ENCODE measurements around the gene CHRNG. TPM values are rescaled to one million over a fixed set of nuclear protein-coding genes. Genes with fewer than 3 reads are reported as not detected.

CHRNG gene, protein sequence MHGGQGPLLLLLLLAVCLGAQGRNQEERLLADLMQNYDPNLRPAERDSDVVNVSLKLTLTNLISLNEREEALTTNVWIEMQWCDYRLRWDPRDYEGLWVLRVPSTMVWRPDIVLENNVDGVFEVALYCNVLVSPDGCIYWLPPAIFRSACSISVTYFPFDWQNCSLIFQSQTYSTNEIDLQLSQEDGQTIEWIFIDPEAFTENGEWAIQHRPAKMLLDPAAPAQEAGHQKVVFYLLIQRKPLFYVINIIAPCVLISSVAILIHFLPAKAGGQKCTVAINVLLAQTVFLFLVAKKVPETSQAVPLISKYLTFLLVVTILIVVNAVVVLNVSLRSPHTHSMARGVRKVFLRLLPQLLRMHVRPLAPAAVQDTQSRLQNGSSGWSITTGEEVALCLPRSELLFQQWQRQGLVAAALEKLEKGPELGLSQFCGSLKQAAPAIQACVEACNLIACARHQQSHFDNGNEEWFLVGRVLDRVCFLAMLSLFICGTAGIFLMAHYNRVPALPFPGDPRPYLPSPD
- polyA plus RNA-seq (ENCODE audit: insufficient read length): 1.5 TPM
- long read RNA-seq, donor 1, partial matches to known transcripts: 0 of 1 reads
- long read RNA-seq, donor 1, other reads (novel, unspliced or antisense): 0 of 1 reads
- long read RNA-seq, donor 2, partial matches to known transcripts: 24 of 25 reads
- long read RNA-seq, donor 2, other reads (novel, unspliced or antisense): 0 of 25 reads
- long read RNA-seq, donor 3: 0 reads
- long read RNA-seq, donor 4: 0 reads
- long read RNA-seq, donor 5: 0 reads
- long read RNA-seq, donor 6: 0 reads
- long read RNA-seq, donor 7: 0 reads
- long read RNA-seq, donor 8, partial matches to known transcripts: 0 of 1 reads
- long read RNA-seq, donor 8, other reads (novel, unspliced or antisense): 0 of 1 reads

DNA sequence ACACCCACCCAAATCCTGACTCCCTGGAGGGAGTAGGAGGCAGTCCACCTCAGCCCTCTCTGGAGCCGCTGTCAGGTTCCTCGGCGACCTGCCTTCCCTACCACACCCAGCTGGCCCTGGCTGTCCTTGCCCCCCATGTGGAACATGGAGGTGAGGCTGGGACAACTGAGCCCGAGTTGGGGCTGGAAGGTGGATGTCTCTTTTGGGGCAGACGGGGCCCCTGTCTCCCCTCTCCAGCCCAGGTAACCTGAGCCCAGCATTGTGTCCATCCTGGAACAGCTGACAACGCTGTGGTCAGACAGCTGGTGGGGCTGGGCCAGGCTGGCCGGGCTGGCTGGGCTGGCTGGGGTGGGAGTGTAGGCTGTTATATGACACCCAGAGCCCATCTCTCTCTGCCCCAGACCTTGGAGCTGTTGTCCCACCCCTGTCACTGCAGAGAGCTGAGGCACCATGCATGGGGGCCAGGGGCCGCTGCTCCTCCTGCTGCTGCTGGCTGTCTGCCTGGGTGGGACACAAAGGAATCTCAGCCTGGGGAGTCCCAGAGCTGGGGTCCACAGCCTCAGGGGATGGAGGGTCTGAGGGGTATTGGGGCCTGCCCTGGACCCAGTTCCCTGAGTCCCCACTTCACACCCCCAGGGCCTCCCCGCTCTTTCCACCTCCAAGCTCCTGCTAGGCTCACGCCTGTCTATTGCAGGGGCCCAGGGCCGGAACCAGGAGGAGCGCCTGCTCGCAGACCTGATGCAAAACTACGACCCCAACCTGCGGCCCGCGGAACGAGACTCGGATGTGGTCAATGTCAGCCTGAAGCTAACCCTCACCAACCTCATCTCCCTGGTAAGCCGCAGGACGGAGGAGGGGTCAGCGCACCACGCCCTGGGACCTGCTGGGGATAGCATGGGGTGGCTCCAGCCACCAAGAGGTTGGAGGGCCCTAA, at the start of gene CHRNG:
Gene CHRNG, plus strand, starts transcription at position 395 of the 934 bp plus-strand sequence. Its CDS starts 56 bp downstream, at position 451.
- DNase-seq: no peak

DNA sequence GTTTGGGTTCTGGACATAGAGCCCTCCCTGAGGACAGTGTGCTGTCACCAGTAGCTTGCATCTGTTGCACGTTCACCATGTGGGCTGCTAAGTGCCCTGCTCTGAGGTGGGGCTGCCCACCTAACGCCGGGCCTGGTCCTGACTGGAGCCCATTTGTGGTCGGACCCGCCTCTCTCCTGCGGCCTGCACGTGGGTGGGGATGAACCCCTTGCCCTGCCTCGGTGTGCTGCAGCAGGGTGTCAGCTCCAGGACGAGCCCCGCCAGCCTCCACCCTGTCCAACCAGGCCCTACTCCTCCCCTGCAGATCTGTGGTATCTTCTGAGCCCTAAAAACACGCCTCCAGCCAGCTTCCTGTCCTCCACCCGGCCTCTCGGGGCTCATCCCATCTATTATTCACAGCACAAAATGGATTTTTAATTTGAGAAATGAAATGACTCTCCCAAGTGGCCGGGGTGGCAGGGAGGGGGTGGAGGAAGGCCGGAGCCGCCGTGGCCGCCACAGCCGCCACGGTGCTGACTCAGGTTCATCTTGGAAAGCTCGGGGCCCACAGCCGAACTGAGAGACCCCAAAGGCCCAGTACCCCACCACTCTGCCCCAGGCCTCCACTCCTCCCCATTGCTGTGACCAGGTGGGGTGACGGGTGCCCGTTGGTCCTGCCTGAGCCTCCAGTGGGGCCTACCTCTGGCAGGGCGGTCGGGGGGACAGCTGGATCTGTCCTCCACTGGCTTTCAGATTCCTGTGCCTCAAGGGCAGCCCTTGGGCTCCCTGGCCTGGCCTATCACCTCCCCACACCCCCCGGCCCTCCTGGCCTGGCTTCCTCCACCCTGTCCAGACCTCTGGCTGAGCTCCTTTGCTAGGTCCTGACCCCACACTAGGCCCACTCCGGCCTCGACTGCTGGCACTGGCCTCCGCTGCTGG, 49.0 kb upstream of the CHRNG start:
- DNase-seq: no peak

DNA sequence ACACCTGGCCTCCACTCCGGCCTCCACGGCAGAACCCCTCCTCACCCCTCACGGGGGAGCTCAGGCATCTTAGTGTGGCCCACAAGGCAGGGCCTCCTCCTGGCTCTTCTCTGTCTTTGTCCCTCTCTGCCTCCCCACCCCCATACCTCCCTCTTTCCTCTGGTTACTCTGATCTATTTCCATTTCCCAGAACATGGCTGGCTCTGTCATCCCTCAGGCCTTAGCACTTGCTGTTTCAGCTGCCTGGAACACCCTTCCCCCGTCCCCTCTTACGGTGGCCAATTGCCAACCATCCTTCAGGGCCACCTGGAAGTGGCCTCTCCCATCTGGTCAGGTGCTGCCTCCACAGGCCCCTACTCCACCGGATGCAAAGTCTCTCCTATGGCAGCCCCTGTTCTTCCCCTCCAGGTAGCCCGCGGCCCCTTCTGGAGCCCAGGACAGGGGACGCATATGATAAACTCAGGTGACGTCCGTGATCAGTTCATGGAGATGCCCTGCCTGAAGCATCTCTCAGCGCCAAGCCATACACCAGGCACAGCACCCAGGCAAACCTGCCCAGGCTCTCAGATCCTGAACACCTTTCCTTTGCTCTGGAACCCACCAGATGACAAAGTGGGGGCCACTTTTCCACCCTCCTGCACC, 48.2 kb upstream of the CHRNG start:
- no peak for DNase-seq

DNA sequence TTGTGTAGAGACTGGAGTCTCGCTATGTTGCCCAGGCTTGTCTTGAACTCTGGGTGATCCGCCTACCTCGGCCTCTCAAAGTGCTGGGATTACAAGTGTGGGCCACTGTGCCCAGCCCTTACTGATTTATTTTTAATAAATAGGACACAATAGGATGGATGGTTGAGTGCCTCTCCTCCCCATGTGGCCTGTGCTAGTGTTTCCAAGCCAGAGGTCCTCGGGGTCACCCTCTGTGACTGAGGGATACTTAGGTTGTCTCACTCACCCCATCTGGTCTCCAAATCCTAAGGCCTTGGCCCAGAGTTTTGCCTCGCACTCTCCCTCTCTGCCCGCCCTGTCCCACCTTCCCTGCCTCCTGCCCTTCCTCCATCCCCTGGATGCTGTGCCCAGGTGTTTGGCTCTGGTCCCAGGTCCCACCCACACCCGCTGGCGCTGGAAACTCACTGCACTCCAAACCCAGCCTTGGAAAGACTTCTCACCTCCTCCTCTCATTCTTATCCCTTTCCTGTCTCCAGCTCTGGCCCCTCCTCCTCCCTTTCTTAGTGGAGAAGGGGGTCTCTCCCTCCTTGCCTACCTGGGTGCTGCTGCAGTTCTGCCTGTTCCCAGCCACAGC, 47.1 kb upstream of the CHRNG start:
- no peak for DNase-seq

DNA sequence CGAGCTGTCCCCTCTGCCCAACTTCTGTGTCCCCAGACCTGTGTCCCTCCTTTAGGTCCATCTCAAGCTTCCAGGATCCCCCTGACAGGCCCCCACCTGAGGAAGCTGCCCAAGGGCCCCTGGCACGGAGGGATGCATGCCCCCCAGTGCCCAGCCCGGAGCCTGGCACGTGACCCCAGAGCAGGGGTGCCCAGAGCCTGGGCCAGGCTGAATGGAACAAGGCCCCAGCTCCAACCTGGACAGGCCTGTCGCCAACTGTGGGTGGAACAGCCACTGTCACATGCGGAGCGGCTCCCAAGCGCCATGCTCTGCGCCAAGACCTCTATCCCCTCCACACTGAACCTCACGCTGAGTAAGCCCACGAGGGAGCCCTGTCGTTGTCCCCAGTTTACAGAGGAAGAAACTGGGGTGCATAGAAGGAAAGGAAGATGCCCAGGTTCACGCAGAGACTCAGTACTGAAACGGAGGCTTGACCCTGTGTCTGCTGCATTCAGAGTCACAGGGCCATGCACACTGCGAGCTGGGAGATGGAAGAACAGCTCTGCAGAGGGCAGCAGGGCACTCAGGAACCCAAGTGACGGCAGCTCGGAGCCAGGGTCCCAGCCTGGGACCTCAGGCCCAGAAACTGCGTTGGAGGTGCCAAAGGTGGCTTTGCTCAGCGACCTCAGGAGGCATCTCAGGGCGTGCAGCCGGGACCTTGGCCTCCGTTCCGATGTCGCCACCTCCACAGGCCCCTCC, 46.4 kb upstream of the CHRNG start:
- no peak for DNase-seq

DNA sequence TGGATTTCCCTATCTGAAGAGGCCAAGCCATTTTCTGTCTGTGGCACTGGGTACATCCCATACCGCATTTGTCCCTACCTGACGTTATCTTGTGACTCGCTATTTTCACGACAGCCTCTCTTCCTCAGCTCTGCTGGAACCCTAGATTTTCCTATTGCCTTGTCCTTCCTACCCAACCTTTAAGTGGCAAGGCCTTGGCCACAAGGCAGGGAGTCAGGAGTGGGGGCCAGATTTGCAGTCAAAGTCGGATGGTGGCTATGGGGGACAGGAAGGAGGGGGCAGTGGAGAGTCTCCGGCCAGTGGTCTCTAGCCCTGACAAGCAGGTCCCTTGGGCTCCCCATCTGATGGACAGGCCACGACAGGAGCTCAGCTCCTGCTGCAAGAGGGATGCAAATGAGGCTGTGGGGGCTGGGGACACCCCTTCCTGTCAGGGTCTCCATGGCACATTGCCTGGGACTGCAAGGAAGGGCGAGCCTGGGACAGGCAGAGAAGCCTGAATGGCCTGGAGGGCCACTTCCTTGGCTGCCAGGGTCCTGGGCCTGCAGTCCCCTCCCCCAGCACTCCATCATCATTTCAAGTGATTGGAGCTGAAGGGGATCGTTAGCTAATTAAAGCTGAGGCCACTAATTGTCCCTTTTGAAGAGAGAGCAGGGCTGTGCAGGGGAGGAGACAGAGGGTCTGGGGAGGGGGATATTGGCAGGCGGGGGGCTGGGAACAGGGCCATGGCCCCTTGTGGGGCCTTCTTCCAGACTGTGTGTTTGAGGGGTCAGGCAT, 45.6 kb upstream of the CHRNG start:
- DNase-seq: no peak

DNA sequence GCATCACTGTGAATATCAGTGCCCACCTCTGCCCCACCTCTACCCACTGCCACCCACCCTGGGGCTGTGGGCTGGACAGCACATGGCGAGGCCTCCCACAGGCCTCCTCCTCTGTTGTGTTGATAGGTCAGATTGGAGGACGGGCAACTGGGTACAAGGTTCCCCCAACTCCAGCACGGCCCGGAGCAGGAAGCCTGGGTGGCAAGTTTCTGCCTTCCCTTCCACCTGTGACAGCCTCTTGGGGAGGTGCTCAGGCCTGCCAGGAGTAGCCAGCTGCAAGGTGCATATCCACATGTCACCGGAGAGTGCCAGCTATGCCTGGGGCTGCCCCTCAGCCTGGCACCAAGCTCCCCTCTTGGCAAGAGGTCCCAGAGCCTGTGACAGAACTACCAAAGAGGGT, 45.0 kb upstream of the CHRNG start:
- DNase-seq: no peak

DNA sequence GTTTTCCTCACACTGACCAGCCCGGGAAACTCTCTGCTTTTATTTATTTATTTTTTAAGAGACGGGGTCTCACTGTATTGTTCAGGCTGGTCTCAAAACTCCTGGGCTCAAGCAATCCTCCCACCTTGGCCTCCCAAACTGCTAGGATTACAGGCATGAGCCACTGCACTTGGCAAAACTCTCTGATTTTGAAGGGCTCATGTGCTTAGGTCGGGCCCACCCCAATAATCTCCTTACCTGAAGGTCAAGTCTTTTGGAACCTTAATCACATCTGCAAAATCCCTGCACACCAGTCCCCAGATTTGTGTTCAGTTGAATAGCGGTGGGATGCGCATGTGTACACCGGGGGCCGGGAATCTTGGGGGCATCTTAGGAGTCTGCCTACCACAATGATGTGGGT, 44.2 kb upstream of the CHRNG start:
- no peak for DNase-seq

DNA sequence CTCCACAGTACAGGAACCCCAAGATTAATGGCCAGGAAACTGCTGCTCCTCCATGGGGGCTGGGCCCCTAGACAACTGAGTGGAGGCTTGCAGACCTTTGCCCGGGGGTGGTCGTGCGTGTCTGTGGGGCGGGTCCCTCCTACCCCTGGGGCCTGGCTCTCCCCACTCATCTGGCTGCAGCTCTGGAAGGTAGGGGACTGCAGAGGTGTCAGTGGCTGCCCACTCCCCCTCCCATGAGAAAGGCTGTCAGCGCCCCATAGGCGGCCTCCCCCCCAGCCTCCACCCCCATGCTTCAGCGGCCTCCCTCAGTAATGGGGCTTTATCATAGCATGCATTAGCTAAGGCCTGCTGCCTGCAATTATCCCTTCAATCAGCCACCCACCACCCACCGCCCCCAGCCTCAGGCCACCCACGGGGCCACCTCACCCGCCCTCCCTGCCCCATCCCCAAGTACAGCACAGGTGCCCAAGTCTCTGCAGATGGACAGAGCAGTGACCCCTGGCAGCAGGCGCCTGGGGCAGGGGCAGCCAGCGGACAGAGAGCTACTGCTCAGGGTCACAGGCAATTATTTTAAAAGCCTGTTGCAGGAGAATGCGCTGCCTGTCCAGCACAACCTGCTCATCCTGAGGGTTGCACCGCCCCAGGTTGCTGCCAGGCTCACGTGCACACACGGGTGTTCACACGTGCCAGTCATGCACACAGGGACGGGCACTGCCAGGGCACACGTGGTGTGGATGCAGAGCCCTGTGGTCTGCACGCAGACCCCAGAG, 42.8 kb upstream of the CHRNG start:
- no peak for DNase-seq

DNA sequence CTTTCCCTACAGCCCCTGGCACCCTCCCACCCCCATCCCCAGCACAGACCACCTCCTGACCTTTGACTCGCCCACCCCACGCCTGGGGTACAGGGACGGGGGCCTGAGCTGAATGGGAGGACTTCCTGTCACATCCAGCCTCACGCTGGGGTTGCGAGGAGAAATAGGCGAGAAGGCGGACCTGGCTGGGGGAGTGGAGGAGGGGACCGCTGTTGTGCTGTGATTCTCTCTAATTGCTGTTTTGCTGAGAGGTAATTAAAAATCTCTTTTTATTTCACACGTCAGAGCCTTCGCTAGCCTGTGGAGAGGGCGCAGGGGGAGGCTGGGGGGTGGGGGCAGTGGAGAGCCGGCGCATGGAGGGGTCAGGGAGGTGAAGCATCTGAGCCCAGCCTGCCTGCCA, 42.1 kb upstream of the CHRNG start:
- DNase-seq: no peak

DNA sequence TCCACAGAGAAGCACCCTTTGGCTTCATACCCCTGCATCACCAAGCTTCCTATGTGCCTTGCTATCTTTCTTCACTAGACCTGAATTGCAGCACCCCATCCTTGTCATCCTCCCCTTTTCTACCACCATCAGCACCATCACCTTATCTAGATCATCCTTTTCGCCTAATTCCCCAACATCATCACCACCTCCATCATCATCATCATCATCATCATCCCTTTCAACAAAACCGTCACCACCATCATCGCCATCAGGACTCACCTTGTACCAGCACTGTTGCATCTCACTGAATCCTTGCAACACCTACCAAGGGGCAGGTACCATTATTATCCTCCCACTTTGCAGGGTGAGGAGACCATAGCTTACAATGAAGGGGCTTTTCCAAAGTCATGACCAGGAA, 41.0 kb upstream of the CHRNG start:
- DNase-seq: no peak

DNA sequence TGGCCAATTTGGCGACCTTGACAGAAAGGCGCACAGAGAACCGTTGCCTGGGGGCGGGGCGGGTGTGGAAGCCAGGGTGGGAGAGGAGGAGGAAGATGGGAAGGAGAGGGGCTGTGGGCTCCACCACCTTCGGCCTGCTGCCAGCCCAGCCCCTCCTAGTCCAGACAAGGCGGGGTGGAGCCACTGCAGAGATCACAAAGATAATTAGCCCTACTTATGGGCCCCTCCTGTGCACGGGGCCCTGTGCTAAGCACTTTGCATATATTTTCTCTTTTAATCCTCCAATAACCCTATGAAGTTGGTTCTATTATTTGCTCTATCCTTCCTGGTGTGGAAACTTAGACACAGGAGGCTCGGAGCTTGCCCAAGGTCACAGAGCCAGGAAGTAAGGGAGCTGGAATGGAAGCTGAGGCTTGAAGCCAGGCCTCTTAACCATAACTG, 38.1 kb upstream of the CHRNG start:
- DNase-seq: no peak

DNA sequence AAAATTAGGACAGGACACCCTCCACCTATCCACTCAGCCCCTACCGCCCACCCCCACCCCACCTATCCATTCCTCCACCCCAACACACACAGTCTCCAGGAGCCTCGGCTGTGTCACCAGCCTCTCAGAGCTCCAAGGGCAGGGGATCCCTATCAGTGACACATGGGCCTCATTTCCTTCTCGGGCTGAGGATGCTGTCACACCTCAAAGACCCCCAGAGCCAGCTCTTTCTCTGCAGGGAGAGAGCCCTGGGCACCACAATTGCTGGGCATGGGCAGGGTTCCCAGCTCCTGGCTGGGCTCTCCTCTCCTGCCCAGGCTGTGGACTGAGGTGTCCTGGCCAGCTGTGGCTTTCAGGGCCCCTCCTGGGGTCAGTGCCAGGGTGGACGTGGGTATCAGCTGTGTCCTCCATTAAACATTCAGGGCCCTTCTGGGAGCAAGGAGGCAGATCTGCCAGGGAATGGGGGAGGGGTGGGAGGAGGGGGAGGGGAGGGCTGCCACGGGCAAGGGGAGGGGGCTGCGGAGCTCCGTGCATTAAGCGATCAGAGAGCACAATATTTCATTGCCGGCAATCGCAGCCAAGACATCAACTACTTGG, 37.6 kb upstream of the CHRNG start:
- no peak for DNase-seq

DNA sequence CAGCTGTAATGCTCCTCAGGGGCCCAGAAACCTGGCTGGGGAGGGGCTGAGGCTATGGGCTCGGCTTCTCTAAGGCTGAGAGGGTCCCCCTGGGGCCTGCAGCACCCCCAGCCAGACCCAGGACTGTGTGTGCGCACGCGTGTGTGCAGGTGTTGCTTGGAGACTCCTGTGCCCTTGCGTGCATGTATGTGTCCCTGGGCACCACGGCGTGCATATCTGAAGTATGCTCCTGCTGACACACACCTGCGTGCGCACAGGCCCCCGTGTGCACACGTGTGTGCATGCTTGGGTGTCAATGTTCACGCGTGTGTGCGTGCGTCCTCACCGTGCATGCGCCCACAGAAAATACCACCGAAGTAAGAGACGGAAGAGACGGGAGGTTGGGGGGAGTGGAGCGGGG, 37.0 kb upstream of the CHRNG start:
- DNase-seq: no peak

DNA sequence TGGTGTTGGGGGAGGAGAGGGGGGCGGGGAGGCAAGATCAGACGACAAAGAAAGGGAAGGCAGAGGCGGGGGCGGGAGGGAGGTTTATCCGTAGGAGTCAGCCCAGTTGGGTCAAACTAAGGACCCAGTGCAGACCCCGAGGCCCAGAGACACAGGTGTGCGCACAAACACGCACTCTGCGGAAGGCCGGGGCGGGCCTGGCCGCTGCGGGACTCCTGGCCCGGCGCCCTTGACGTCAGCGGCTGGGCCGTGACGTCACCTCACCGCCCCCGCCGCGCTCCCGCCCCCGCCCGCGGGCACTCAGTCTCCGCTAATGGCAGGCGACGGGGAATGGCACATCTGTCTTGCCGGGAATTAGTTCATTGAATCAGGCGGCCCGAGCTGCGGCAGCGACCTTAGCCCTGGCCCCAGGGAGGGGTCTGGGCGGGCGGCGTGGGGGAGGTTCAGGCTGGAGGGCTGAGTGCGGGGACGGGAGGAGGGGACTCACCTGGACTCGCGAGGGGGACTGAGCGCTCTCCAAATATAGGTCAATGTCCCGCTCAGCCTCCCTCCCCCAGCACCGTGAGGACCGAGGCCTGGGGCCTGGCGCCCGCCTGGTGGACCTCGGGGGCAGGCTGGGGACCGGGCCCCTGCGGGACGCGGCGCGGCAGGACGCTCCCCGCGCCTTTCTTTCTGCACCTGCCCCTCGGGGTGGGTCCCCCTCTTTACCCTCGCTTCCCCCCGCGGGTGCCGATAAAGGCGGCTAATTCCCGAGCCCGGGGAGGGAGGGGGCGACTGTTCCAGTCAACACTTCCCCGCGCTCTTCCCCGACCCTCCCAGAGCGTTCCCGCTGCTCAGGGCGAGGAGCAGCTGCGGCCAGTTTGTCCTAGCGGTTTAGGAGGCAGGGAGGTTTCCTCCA, 36.3 kb upstream of the CHRNG start:
- no peak for DNase-seq

DNA sequence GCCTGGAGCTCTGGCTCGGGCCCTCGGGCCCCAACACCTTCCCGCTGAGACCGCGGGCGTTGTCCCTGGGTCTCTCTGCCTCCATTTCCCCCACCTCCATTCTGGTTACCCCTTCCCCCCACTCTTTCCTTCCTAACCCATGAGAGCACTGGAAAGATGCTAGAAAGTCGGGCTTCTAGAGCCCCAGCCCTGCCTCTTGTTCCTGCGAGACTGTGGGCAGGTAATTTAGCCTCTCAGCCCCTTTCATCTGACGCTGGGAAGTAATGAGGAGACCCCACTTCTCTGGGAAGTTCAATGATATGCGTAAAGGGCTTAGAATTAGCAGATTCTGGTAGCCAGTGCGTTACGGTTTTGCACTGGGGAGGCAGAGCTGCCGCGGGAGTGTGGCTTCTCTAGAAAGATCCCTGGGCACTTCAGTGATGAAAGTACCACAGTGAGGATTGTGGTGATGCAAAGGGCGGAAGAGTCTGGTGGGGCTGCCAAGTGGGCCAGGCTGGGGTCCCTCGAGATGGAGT, 35.6 kb upstream of the CHRNG start:
- no peak for DNase-seq

Data from left kidney (tissue), 8 donors.